ENCODE measurements around the gene SEZ6L.

DNA sequence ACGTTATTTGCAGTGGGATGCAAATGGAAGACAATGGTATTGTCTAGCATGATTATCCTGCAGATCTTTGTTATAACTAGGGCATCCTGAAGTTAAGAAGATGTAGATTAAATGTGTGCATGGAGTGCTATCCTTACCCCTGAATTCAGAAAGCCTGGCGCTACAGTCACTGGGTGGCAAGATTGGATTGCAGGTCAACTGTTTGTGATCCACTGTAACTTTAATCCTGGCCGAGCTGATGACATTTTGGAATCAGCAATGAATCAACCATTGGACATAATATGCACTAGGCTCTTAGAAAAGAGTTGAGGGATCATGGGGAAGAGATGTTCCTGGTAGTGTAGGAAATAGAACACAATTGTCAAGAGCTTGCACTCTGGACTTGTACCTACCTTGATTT, 25.1 kb downstream of the SEZ6L start:
- no peak for TF ChIP-seq POLR2A (IDR thresholded peaks at IDR 0.05; ENCODE audit: low read depth, low read length)
- TF ChIP-seq POLR2AphosphoS5 (IDR thresholded peaks at IDR 0.05; ENCODE audit: low read depth, low read length): no peak
